Measurements from ENCODE around the gene SLC6A8.
"Not testable (repeated sequence)": the region's sequence is repeated elsewhere in the genome, so short reads cannot be mapped to it uniquely, and the experiment has no call there.

SLC6A8 gene

GRCh38 chrX:153707406-153707805 is 19.7 kb downstream of the SLC6A8 start:
- DNase-seq (ENCODE audit: low spot score) = no peak

GRCh38 chrX:153708415-153708814 is 20.7 kb downstream of the SLC6A8 start:
- peak; percentile 76 for DNase-seq (ENCODE audit: low spot score)

- DNase-seq (ENCODE audit: low spot score) = no peak
These were observed 22.3 kb downstream of the SLC6A8 start for GRCh38 chrX:153709726-153710674.

GRCh38 chrX:153714256-153714655 is 26.5 kb downstream of the SLC6A8 start:
- DNase-seq (ENCODE audit: low spot score) = no peak

- no peak for DNase-seq (ENCODE audit: low spot score)
These were observed 29.7 kb downstream of the SLC6A8 start for GRCh38 chrX:153717445-153717844.

GRCh38 chrX:153719238-153719637 is 31.5 kb downstream of the SLC6A8 start:
- DNase-seq (ENCODE audit: low spot score) = no peak

- DNase-seq (ENCODE audit: low spot score) = no peak
These were observed 32.0 kb downstream of the SLC6A8 start for GRCh38 chrX:153719701-153720100.

- no peak for DNase-seq (ENCODE audit: low spot score)
These were observed 35.1 kb downstream of the SLC6A8 start for GRCh38 chrX:153722704-153723350.

- peak; percentile 40 for DNase-seq (ENCODE audit: low spot score)
These were observed 35.9 kb downstream of the SLC6A8 start for GRCh38 chrX:153723351-153724251.

- peak; percentile 91 for DNase-seq (ENCODE audit: low spot score)
These were observed 36.7 kb downstream of the SLC6A8 start, which contains the start of the genes ABCD1 and BCAP31 for GRCh38 chrX:153724252-153725038. ABCD1 (plus strand) TSS chrX:153724856; CDS start chrX:153725267, 411 bp downstream. BCAP31 (minus strand) TSS chrX:153724387; CDS start chrX:153723244, 1,143 bp downstream.

- no peak for DNase-seq (ENCODE audit: low spot score)
These were observed 37.5 kb downstream of the SLC6A8 start for GRCh38 chrX:153725039-153725831.

GRCh38 chrX:153725832-153726285 is 38.1 kb downstream of the SLC6A8 start:
- DNase-seq (ENCODE audit: low spot score) = no peak

GRCh38 chrX:153726286-153727122 is 38.8 kb downstream of the SLC6A8 start:
- peak; percentile 9 for DNase-seq (ENCODE audit: low spot score)

GRCh38 chrX:153727123-153727931 is 39.6 kb downstream of the SLC6A8 start:
- no peak for DNase-seq (ENCODE audit: low spot score)

- DNase-seq (ENCODE audit: low spot score) = no peak
These were observed 40.4 kb downstream of the SLC6A8 start for GRCh38 chrX:153728095-153728494.

GRCh38 chrX:153728951-153729631 is 41.4 kb downstream of the SLC6A8 start:
- DNase-seq (ENCODE audit: low spot score) = no peak

- not testable (repeated sequence) for DNase-seq (ENCODE audit: low spot score)
These were observed 42.4 kb downstream of the SLC6A8 start for GRCh38 chrX:153730115-153730514.
